CD8-positive, alpha-beta memory T cell (primary cell): ENCODE results near the gene ITGA5. TPM values are rescaled to one million over a fixed set of nuclear protein-coding genes. Genes with fewer than 3 reads are reported as not detected.
A peak's percentile ranks its signal among the peaks of the same experiment; 100 is the strongest.

Experiments
- CTCF ChIA-PET: fragments of 350-600 bp; sonication (Branson Sonifier 250); formaldehyde crosslinking; loops from one replicate; lab custom pipeline; 2021; ENCODE audit warnings: antibody characterized with exemption; lab: Charles Lee
- POLR2A ChIA-PET: fragments of 350-600 bp; sonication (Branson Sonifier 250); formaldehyde crosslinking; loops from one replicate; lab custom pipeline; 2021; ENCODE audit warnings: antibody characterized with exemption; lab: Charles Lee
- DNase-seq, 5 donors: peaks; one replicate each; pipeline versions ENCODE4 v3.0.0 to v3.0.0-alpha.2; 2020 to 2022; ENCODE audit warnings: mixed read lengths in 1 of 5
- H3K27ac ChIP-seq: one replicate; pipeline ENCODE4 v1.7.0; 2013; ENCODE audit warnings: low read depth, mild to moderate bottlenecking, low read length, moderate library complexity
- H3K27me3 ChIP-seq: 2 replicates; pipeline ENCODE4 v1.7.0; 2013; ENCODE audit warnings: low read length, mild to moderate bottlenecking; ENCODE audit not compliant: insufficient read depth, poor library complexity, severe bottlenecking
- H3K36me3 ChIP-seq: 2 replicates; pipeline ENCODE4 v1.7.0; 2013; ENCODE audit warnings: mild to moderate bottlenecking, low read length, moderate library complexity; ENCODE audit not compliant: insufficient read depth
- H3K4me1 ChIP-seq: 2 replicates; pipeline ENCODE4 v1.7.0; 2013; ENCODE audit warnings: mild to moderate bottlenecking, low read length, moderate library complexity; ENCODE audit not compliant: insufficient read depth
- H3K4me3 ChIP-seq: 2 replicates; pipeline ENCODE4 v1.7.0; 2013; ENCODE audit warnings: mild to moderate bottlenecking, low read length
- H3K9me3 ChIP-seq: 2 replicates; pipeline ENCODE4 v1.7.0; 2013; ENCODE audit warnings: mild to moderate bottlenecking, low read length
- H3K27ac Mint-ChIP-seq, 8 donors: one replicate each; pipeline ENCODE4 v1.8.0; 2020 to 2021; ENCODE audit warnings: mixed read lengths in 8 of 8, mild to moderate bottlenecking in 6 of 8, inconsistent platforms in 3 of 8, moderate library complexity in 3 of 8
- H3K27me3 Mint-ChIP-seq, 2 donors: one replicate each; pipeline ENCODE4 v1.8.0; 2020 to 2021; ENCODE audit warnings: mixed read lengths in 2 of 2, mild to moderate bottlenecking in 1 of 2, moderate library complexity in 1 of 2
- H3K36me3 Mint-ChIP-seq, 3 donors: one replicate each; pipeline ENCODE4 v1.8.0; 2020 to 2021; ENCODE audit warnings: mixed read lengths in 3 of 3, inconsistent platforms in 1 of 3, mild to moderate bottlenecking in 1 of 3
- H3K4me1 Mint-ChIP-seq, 3 donors: one replicate each; pipeline ENCODE4 v1.8.0; 2020 to 2021; ENCODE audit warnings: mixed read lengths in 3 of 3, inconsistent platforms in 1 of 3, mild to moderate bottlenecking in 1 of 3
- H3K4me3 Mint-ChIP-seq, 7 donors: one replicate each; pipeline ENCODE4 v1.8.0; 2020 to 2021; ENCODE audit warnings: mixed read lengths in 7 of 7, mild to moderate bottlenecking in 6 of 7, moderate library complexity in 4 of 7, inconsistent platforms in 2 of 7
- H3K9me3 Mint-ChIP-seq, 5 donors: one replicate each; pipeline ENCODE4 v1.8.0; 2020 to 2022; ENCODE audit warnings: mixed read lengths in 5 of 5, mild to moderate bottlenecking in 3 of 5, moderate library complexity in 2 of 5, inconsistent platforms in 1 of 5
- polyA plus RNA-seq: library from polyadenylated mRNA; unstranded; fragments of 300-500 nt; fragmentation: Illumina TruSeq; gene quantifications from one replicate; pipeline ENCODE4 v1.2.3, GENCODE V29; 2021
- total RNA-seq, 2 experiments: library from RNA; stranded (reverse); gene quantifications; one replicate each; pipeline ENCODE4 v1.2.3, GENCODE V29; 2021

The ITGA5 gene
- total and polyA plus RNA-seq, 3 experiments from 2014 or later: 23.2 to 50.6 (median 25.7) TPM

DNA sequence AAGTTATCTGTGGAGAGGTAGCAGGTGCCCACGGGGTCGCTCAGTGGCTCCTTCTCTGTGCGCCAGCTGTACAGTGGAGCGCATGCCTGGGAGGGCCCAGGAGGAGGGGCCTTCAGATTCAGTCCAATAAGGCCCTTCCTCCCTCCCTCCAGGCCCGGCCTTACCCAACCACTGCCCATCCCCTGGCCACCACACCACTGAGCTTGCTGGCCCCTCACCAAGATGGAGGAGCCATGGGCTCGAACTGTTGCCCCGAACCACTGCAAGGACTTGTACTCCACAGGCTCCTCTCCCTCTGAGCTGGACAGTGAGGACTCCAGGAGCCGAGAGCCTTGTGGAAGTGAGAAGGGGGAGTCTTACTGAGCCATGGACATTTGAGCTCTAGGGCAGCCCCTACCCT lies 9.8 kb downstream of the ITGA5 start:
- H3K4me3 ChIP-seq: no peak overlapping the region
- H3K36me3 Mint-ChIP-seq: peaks cover 20 to 72% (median 26%) of the 10 kb centered on the region in 3 donors
- ChIA-PET CTCF (interaction anchor here (1.3 to 14.5 kb wide), 3 partner anchors 9 to 30 kb away, joined by 3 to 279 read pairs (median 4); no protein-coding TSS in a partner anchor), POLR2A (no interaction called here)
- no peak overlapping the region for H3K4me3 Mint-ChIP-seq
- H3K27ac Mint-ChIP-seq: peak overlapping the region in 7 of 8 donors; percentile 43 to 96 (median 77)
- no peaks in the 10 kb centered on the region for H3K27me3 ChIP-seq
- H3K9me3 ChIP-seq: no peaks in the 10 kb centered on the region
- H3K36me3 ChIP-seq: peaks cover 39% of the 10 kb centered on the region
- no peak for DNase-seq
- H3K27me3 Mint-ChIP-seq: no peaks in the 10 kb centered on the region
- H3K27ac ChIP-seq: no peak overlapping the region
- H3K9me3 Mint-ChIP-seq: no peaks in the 10 kb centered on the region
- H3K4me1 ChIP-seq: peaks cover 53% of the 10 kb centered on the region
- H3K4me1 Mint-ChIP-seq: peaks cover 62 to 77% (median 65%) of the 10 kb centered on the region in 3 donors

DNA sequence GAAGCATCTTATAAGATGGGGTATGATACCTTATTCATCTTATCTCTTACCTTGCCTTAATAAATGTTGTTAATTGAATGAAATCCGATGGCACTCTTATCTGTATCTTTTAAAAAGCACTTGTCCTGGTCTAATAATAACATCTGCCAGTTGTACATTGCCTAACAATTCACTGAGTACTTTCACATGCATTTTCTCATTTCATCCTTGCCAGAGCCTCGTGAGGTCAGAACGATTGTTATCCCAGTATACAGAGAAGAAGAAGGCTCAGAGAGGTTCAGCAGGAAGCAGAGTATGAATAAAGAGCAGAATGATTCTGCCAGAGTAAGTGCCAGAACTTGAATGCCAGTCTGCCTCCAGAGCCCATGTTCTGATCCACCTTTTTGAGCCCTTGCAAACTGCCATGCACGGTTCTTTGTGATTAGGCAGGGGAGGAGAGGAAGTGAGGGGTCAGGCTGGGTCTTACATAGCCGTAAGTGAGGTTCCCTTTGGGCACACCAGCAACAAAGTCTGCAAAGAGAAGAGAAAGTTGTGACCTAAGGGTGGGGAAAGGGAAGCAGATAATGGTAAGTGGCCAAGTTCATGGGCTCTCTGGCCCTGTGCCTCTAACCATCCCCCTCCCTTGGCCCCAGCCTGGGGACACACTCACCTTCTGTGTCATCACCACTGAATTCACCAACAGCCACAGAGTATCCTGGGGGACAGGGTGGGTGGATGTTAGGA lies 11.7 kb downstream of the ITGA5 start:
- Mint-ChIP-seq H3K4me1 (peaks cover 44 to 59% (median 48%) of the 10 kb centered on the region in 3 donors), H3K27me3 (no peaks in the 10 kb centered on the region), H3K27ac (peak overlapping the region; percentile 52 to 96 (median 78)), H3K9me3 (no peaks in the 10 kb centered on the region), H3K4me3 (no peak overlapping the region), H3K36me3 (peaks cover 21 to 86% (median 29%) of the 10 kb centered on the region in 3 donors)
- H3K27ac ChIP-seq: no peak overlapping the region
- H3K27me3 ChIP-seq: no peaks in the 10 kb centered on the region
- H3K36me3 ChIP-seq: peaks cover 57% of the 10 kb centered on the region
- H3K4me3 ChIP-seq: no peak overlapping the region
- no peaks in the 10 kb centered on the region for H3K9me3 ChIP-seq
- DNase-seq: no peak
- H3K4me1 ChIP-seq: peaks cover 39% of the 10 kb centered on the region
- ChIA-PET CTCF (interaction anchor here (1.1 to 14.5 kb wide), 2 partner anchors 7 to 9 kb away, joined by 4 to 279 read pairs; no protein-coding TSS in a partner anchor), POLR2A (no interaction called here)

DNA sequence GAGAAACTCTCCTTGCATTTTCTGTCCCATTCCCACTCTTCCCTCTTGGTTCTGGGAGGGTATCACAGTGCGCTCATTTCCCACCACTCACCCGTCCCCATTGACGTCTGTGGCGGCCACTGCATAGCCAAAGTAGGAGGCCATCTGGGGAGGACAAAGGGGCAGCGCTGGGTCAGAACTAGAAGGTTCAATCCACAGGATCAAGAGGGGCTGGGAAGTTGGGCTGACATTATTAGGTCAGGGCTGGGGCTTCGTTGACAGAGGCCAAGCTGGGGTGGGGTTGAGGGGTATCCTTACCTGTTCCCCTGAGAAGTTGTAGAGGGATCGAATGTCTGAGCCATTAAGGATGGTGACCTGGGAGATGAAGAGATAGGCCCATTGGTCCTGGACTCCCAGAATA lies 13.5 kb downstream of the ITGA5 start:
- Histone ChIP-seq H3K4me3 (no peak overlapping the region), H3K4me1 (peaks cover 21% of the 10 kb centered on the region), H3K27ac (no peak overlapping the region), H3K9me3 (no peaks in the 10 kb centered on the region), H3K36me3 (peaks cover 73% of the 10 kb centered on the region), H3K27me3 (no peaks in the 10 kb centered on the region)
- no peak for DNase-seq
- Mint-ChIP-seq H3K4me3 (no peak overlapping the region), H3K9me3 (no peaks in the 10 kb centered on the region), H3K27me3 (no peaks in the 10 kb centered on the region), H3K36me3 (peaks cover 21 to 97% (median 28%) of the 10 kb centered on the region in 3 donors), H3K4me1 (peaks cover 32 to 44% (median 33%) of the 10 kb centered on the region in 3 donors), H3K27ac (peak overlapping the region; percentile 43 to 97 (median 93))
- CTCF ChIA-PET: interaction anchor here (1.1 to 11.8 kb wide), 7 partner anchors 9 to 41 kb away, joined by 3 to 386 read pairs (median 8); partner anchors contain the start of gene ITGA5
- POLR2A ChIA-PET: no interaction called here

DNA sequence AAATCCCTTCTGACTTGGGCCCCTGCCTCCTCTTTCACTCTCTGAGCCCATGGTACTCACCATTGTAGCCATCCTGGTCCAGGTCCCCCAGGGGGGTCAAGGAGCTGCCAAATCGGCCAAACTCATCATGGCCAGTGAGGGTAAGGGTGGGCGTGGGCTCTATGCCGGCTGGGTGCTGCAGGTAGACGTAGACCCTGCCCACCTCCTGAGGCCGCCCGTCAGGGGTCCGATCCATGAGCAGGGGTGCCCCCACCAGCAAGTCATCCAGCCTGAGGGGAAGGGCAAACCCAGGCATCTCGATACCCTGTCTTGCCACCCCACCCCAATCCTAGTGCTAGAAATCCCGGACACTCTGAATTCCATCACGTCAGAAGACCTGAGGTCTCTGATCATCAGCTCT lies 14.0 kb downstream of the ITGA5 start:
- Mint-ChIP-seq H3K4me1 (peaks cover 34 to 45% (median 36%) of the 10 kb centered on the region in 3 donors), H3K36me3 (peaks cover 21 to 97% (median 31%) of the 10 kb centered on the region in 3 donors), H3K27ac (peak overlapping the region; percentile 83 to 97 (median 93)), H3K27me3 (no peaks in the 10 kb centered on the region), H3K4me3 (peak overlapping the region in 1 of 7 donors; percentile 6), H3K9me3 (no peaks in the 10 kb centered on the region)
- POLR2A ChIA-PET: no interaction called here
- Histone ChIP-seq H3K4me1 (peaks cover 16% of the 10 kb centered on the region), H3K36me3 (peaks cover 78% of the 10 kb centered on the region), H3K27me3 (no peaks in the 10 kb centered on the region), H3K4me3 (no peak overlapping the region), H3K27ac (no peak overlapping the region), H3K9me3 (no peaks in the 10 kb centered on the region)
- CTCF ChIA-PET: interaction anchor here (1.1 to 11.8 kb wide), 7 partner anchors 9 to 42 kb away, joined by 3 to 386 read pairs (median 8); partner anchors contain the start of gene ITGA5
- DNase-seq: no peak

DNA sequence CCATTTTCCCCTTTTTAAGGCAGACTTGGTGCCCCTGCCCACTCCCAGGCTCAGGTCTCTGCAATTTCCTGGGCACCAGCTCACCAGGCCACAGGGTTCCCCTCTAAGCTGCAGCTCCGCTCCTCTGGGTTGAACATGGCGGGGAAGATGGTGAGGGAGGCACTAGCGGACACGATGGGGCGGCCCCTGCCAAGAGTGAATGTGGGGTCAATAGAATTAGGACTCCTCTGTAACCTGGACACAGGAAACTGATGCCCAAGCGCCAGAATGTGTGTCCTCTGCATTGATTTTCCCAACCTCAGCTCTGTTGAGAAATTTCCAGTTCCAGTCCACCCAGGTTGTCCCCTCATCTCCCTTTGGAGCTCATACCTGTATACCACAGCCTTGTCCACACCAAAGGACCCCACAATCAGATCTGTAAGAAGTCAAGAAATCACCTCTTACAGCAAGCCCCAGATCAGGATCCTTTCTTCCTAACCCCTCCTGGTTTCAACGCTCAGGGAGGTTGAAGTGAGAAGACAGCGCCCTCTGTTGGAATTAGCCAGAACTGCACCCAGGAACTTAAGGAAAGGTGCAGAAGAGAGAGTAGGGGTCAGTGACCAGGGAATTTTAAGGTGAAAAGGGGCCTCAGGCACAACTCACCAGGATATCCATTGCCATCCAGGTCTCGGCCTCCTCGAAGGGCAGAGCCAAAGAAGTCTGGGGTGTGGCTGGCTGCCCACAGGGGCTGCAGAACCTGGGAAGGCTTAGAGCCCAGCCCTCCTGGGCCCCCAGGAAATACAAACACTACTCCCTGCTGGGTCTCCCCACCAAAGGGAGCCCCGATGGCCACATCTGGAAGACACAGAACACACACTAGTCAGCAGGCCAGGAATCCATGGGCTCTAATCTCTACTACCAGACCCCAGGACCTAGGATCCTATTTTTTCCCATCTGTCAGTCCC lies 14.7 kb downstream of the ITGA5 start:
- peaks cover 18% of the 10 kb centered on the region for H3K4me1 ChIP-seq
- H3K27me3 ChIP-seq: no peaks in the 10 kb centered on the region
- H3K27ac Mint-ChIP-seq: peak overlapping the region; percentile 83 to 97 (median 93)
- H3K36me3 ChIP-seq: peaks cover 81% of the 10 kb centered on the region
- no peaks in the 10 kb centered on the region for H3K9me3 Mint-ChIP-seq
- H3K4me1 Mint-ChIP-seq: peaks cover 35 to 44% (median 41%) of the 10 kb centered on the region in 3 donors
- H3K9me3 ChIP-seq: no peaks in the 10 kb centered on the region
- H3K27me3 Mint-ChIP-seq: no peaks in the 10 kb centered on the region
- POLR2A ChIA-PET: interaction anchor here (0.5 kb wide), 1 partner anchor 15 kb away, joined by 4 read pairs; no protein-coding TSS in a partner anchor
- CTCF ChIA-PET: interaction anchor here (0.6 to 11.8 kb wide), 15 partner anchors 8 to 165 kb away, joined by 3 to 386 read pairs (median 3); partner anchors contain the start of genes ITGA5 and NCKAP1L
- no peak overlapping the region for H3K4me3 ChIP-seq
- peaks cover 22 to 96% (median 35%) of the 10 kb centered on the region in 3 donors for H3K36me3 Mint-ChIP-seq
- DNase-seq: peak; percentile 47 to 76 (median 59)
- peak overlapping the region in 1 of 7 donors; percentile 6 for H3K4me3 Mint-ChIP-seq
- H3K27ac ChIP-seq: no peak overlapping the region

DNA sequence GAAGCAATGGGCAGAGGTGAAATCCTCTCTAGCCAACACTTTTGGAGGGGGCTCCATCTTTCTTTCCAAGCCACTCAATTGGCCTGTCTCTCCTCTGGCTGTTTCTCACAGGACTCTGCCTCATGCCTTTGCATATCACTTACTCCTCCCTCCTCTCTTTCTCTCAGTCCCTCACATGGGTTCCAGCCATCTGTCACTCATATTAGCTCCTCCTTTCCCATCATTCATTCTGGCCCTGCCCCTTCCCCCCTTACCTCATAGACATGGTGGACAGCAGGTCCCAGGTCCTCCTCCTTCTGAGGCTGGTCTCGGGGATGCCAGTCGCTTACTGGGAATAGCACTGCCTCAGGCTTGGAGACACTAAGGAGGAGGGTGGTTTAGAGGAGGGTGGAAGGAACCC lies 17.9 kb downstream of the ITGA5 start:
- Mint-ChIP-seq H3K27me3 (no peaks in the 10 kb centered on the region), H3K27ac (peak overlapping the region in 6 of 8 donors; percentile 8 to 88 (median 64)), H3K9me3 (no peaks in the 10 kb centered on the region), H3K4me1 (peaks cover 21 to 30% (median 25%) of the 10 kb centered on the region in 3 donors), H3K36me3 (peaks cover 10 to 94% (median 32%) of the 10 kb centered on the region in 3 donors), H3K4me3 (no peak overlapping the region)
- Histone ChIP-seq H3K4me3 (no peak overlapping the region), H3K4me1 (peaks cover 19% of the 10 kb centered on the region), H3K36me3 (peaks cover 86% of the 10 kb centered on the region), H3K9me3 (no peaks in the 10 kb centered on the region), H3K27me3 (no peaks in the 10 kb centered on the region), H3K27ac (no peak overlapping the region)
- no peak for DNase-seq
- CTCF ChIA-PET: interaction anchor here (1.6 to 11.8 kb wide), 6 partner anchors 14 to 50 kb away, joined by 3 to 386 read pairs (median 42); partner anchors contain the start of gene ITGA5
- POLR2A ChIA-PET: no interaction called here

DNA sequence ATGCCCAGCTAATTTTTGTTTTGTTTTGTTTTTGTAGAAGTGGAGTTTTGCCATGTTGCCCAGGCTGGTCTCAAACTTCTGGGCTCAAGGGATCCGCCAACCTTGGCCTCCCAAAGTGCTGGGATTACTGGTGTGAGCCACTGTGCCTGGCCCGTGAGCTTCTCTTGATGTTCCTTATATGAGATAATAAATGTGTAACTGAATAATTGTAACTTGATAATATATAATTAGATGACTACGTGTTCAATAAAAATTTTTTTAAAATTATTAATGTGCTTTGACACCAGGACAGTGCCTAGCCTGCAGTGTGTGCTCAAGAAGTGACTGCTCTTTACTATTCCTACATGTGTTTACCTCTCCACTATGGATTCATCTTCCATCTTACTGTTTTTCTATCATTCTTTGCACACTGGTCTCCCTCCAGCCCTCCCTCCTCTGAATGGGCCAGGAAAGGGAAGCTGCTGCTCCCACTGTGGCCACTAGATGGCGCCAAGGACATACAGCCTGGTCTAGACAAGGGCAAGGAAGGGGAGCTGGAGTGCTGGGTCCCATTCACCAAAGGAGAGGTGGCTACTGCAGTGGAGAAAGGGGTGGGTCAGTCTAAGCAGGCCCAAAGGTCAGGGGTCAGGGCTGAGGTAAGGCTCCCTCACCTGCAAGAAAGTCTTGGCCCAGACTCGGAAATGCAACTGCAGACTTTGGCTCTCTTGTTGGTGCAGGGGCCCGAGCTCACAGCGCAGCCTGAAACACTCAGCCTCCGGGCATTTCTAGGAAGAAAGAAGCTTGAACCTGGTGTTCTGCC lies 19.9 kb downstream of the ITGA5 start:
- ChIA-PET CTCF (interaction anchor here (0.6 to 11.8 kb wide), 34 partner anchors 9 to 924 kb away, joined by 3 to 386 read pairs (median 4); partner anchors contain the start of genes CBX5, ITGA5 and NCKAP1L), POLR2A (interaction anchor here (0.7 to 2.7 kb wide), 4 partner anchors 15 to 119 kb away, joined by 5 to 17 read pairs (median 6); partner anchors contain the start of genes CBX5, HNRNPA1 and NCKAP1L)
- H3K9me3 Mint-ChIP-seq: no peaks in the 10 kb centered on the region
- Histone ChIP-seq H3K27ac (no peak overlapping the region), H3K4me1 (peaks cover 12% of the 10 kb centered on the region), H3K4me3 (no peak overlapping the region), H3K9me3 (no peaks in the 10 kb centered on the region), H3K36me3 (peaks cover 91% of the 10 kb centered on the region), H3K27me3 (no peaks in the 10 kb centered on the region)
- H3K4me3 Mint-ChIP-seq: no peak overlapping the region
- H3K4me1 Mint-ChIP-seq: peaks cover 10 to 23% (median 15%) of the 10 kb centered on the region in 3 donors
- no peaks in the 10 kb centered on the region for H3K27me3 Mint-ChIP-seq
- DNase-seq: peak; percentile 77 to 91 (median 82)
- H3K27ac Mint-ChIP-seq: peak overlapping the region; percentile 7 to 92 (median 44)
- peaks cover 5 to 94% (median 25%) of the 10 kb centered on the region in 3 donors for H3K36me3 Mint-ChIP-seq
